Lower leg skin (tissue), 3 donors: Measurements from ENCODE around the gene HNRNPU.

Source experiments
- CTCF ChIP-seq, 3 donors: fragments of 450-650 bp; IDR thresholded peaks; one replicate each; pipeline ENCODE4 v1.5.1; 2016; ENCODE audit warnings: antibody characterized with exemption in 3 of 3, mild to moderate bottlenecking in 3 of 3, moderate library complexity in 2 of 3
- POLR2A ChIP-seq, 2 donors: fragments of 450-650 bp; IDR thresholded peaks; one replicate each; pipeline ENCODE4 v1.6.1; 2016 to 2017; ENCODE audit warnings: antibody characterized with exemption in 2 of 2, mild to moderate bottlenecking in 1 of 2, moderate library complexity in 1 of 2

GRCh38 chr1:244857761-244858160 lies 6.6 kb downstream of the HNRNPU start:
- no peak for TF ChIP-seq CTCF (IDR thresholded peaks at IDR 0.05)
- no peak for TF ChIP-seq POLR2A (IDR thresholded peaks at IDR 0.05)
